Choroid plexus epithelial cell (primary cell): ENCODE results near the gene RDH16.
"Not testable (repeated sequence)": the region's sequence is repeated elsewhere in the genome, so short reads cannot be mapped to it uniquely, and the experiment has no call there.

ENCODE experiments used
- DNase-seq: peaks from one replicate; pipeline ENCODE4 v3.0.0-alpha.2; 2010; ENCODE audit warnings: low read depth
- H3K4me3 ChIP-seq: 2 replicates; pipeline ENCODE4 v1.5.1; 2011; ENCODE audit warnings: low read depth, mild to moderate bottlenecking, control low read depth, low read length, moderate library complexity
- CTCF ChIP-seq: conservative IDR thresholded peaks from 2 replicates; pipeline ENCODE4 v1.5.1; 2011; ENCODE audit warnings: low read depth, mild to moderate bottlenecking, control low read depth, inconsistent platforms, low read length, moderate library complexity

The RDH16 gene

GRCh38 chr12:56914724-56915123 is 42.7 kb downstream of the RDH16 start:
- H3K4me3 ChIP-seq: no peak overlapping the region
- TF ChIP-seq CTCF: no peak
- DNase-seq: no peak

GRCh38 chr12:56914256-56914655 is 43.2 kb downstream of the RDH16 start:
- H3K4me3 ChIP-seq: no peak overlapping the region
- TF ChIP-seq CTCF: no peak

GRCh38 chr12:56909403-56909802 is 48.0 kb downstream of the RDH16 start:
- H3K4me3 ChIP-seq, DNase-seq: not testable (repeated sequence)

More at GRCh38 chr12:56914256-56914655, 43.2 kb downstream of the RDH16 start:
- DNase-seq: no peak

GRCh38 chr12:56908136-56908535 is 49.3 kb downstream of the RDH16 start:
- no peak for DNase-seq
- TF ChIP-seq CTCF: no peak
- no peak overlapping the region for H3K4me3 ChIP-seq

- TF ChIP-seq CTCF: no peak
- no peak overlapping the region for H3K4me3 ChIP-seq
- DNase-seq: no peak
These were observed 51.6 kb downstream of the RDH16 start for GRCh38 chr12:56905852-56906251.

- H3K4me3 ChIP-seq: no peak overlapping the region
- TF ChIP-seq CTCF: no peak
- no peak for DNase-seq
These were observed 54.0 kb downstream of the RDH16 start for GRCh38 chr12:56903374-56903773.
